Body of pancreas (tissue), 4 donors: ENCODE data around the gene YARS1. TPM values are rescaled to one million over a fixed set of nuclear protein-coding genes. Genes with fewer than 3 reads are reported as not detected.
A peak's percentile ranks its signal among the peaks of the same experiment; 100 is the strongest.

Experiments
- ATAC-seq: fragments of 150-250 bp; one replicate; pipeline ENCODE4 v1.9.1; 2016
- DNase-seq, 4 donors: peaks; one replicate each; pipeline ENCODE4 v3.0.0-alpha.2; 2019
- H3K27ac ChIP-seq, 4 donors: fragments of 200-600 bp; sonication (generic); 1 replicate in 3 of 4; 2 replicates in 1 of 4; pipeline versions ENCODE4 v1.5.1 to v1.6.1; 2016 to 2019; ENCODE audit warnings: mild to moderate bottlenecking in 1 of 4, mixed read lengths in 1 of 4, moderate library complexity in 1 of 4
- H3K27me3 ChIP-seq, 2 donors: fragments of 200-600 bp; sonication (generic); one replicate each; pipeline ENCODE4 v1.6.0; 2016; ENCODE audit warnings: mild to moderate bottlenecking in 1 of 2
- H3K36me3 ChIP-seq, 2 donors: fragments of 200-600 bp; sonication (generic); replicated peaks in 1 of 2; 2 replicates each; pipeline ENCODE4 v1.5.1; 2016; ENCODE audit warnings: low read depth in 2 of 2; ENCODE audit not compliant: insufficient read depth in 1 of 2
- H3K4me1 ChIP-seq: fragments of 200-600 bp; sonication (generic); one replicate; pipeline ENCODE4 v1.6.0; 2016
- H3K4me3 ChIP-seq, 2 donors: fragments of 200-600 bp; sonication (generic); 1 replicate in 1 of 2; 2 replicates in 1 of 2; pipeline ENCODE4 v1.5.1; 2016 to 2019
- H3K9me3 ChIP-seq, 3 donors: fragments of 200-600 bp; sonication (generic); 1 replicate in 2 of 3; 2 replicates in 1 of 3; pipeline ENCODE4 v1.5.1; 2016
- CTCF ChIP-seq, 7 experiments: fragments of 450-650 bp in 4 of 7; fragments of 200-600 bp in 3 of 7; sonication (generic) in 3 of 7; IDR thresholded peaks; one replicate each; pipeline ENCODE4 v1.5.1; 2016 to 2019; ENCODE audit warnings: antibody characterized with exemption in 7 of 7
- POLR2A ChIP-seq, 3 donors: fragments of 450-650 bp; IDR thresholded peaks; one replicate each; pipeline ENCODE4 v1.6.1; 2016; ENCODE audit warnings: antibody characterized with exemption in 3 of 3, mild to moderate bottlenecking in 2 of 3
- WGBS, 2 donors: methylation state at CpG; one replicate each; pipeline ENCODE4 v1.1.5; 2017; 5-methylcytosine and 5-hydroxymethylcytosine counted together
- intact Hi-C: fragments of 100-400 bp; cut with DNase I; formaldehyde crosslinking; loops from one replicate; pipeline ENCODE4 v1.15.1; 2023
- total RNA-seq, 2 donors: library from RNA; depleted of rRNA; stranded (reverse); fragments of >200 nt; gene quantifications; one replicate each; pipeline ENCODE4 v1.1.0, GENCODE V29; 2016

The YARS1 gene
- total RNA-seq, 2 donors from 2014 or later, result 40.2 to 76.8 TPM

DNA sequence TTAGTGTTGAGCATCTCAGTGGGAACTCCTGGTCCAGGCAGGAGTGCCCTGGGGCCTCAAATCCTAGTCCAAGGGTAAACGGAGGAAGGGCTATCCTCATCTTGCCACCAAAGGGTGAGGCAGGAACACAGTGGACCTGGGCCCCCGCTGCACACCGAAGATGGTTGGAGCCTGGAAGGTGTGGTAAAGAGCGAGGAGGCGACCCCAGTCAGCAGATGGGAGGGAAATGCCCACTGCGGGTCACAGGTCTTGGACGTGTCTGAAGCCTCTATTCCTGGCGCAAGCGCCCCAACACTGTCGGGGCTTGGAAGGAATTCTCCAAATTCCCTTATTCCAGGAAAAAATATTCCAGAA, 76.1 kb downstream of the YARS1 start:
- ATAC-seq (no peak), DNase-seq (no peak)
- Histone ChIP-seq H3K27me3 (no peaks in the 10 kb centered on the region), H3K4me1 (peaks cover 65% of the 10 kb centered on the region), H3K9me3 (no peaks in the 10 kb centered on the region), H3K27ac (peak overlapping the region; percentile 93 to 100 (median 98)), H3K4me3 (peak overlapping the region; percentile 41 to 59), H3K36me3 (no peaks in the 10 kb centered on the region)
- WGBS, 2 donors, result 13 to 17% methylated on average over 7 to 10 of the region's 10 CpGs
- no peak for TF ChIP-seq CTCF (IDR thresholded peaks at IDR 0.05)
- no peak for TF ChIP-seq POLR2A (IDR thresholded peaks at IDR 0.05)
- intact Hi-C loops, result no loop called here

DNA sequence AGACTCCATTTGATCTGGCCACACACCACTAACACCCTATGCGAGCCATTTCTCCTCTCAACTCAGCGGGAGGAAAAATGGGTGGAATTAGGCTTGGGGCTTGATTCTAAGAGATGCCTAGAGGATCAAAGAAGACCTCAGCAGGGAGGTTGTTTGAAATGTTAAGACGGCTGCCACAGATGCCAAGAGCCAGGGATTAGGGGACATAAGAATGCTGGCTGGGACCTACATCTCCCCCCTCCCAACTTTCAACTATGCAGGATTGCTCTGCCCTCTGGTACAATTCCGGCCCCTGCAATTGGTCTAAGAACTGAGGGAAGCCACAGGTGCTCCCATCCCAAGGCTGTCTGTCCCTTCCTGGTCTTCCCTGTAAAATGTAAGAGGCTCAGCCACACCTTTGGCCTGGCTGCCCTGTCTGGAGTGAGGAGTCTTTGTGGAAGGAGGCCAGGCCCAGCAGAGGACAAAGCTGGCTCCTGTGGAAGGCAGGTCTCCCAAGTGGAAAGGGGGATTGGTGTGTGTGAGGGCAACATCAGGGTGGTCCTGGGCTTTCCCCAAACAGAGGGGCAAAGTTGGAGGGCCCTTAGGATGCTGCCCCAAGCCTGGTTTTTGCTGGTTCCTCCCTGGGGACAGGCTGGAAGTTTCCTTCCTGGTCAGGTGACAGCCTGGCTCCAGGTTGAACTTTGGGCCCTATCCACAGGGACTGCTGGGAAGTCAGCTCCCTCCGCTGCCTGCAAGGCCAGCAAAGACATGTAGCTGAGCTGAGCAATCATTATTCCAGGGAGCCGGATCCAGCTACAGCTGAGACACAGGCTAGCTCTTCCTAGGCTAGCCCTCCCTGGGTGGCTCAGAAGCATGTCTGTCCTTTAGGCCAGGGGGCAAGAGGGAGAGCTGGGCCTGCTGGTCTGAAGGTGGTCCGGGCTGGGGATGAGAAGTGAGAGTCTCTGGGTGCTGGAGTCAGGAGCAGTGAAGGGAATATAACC, 80.1 kb downstream of the YARS1 start:
- H3K4me3 ChIP-seq, result no peak overlapping the region
- 66 to 81% methylated on average over 6 to 7 of the region's 7 CpGs for WGBS, 2 donors
- ATAC-seq, result peak; percentile 79
- H3K4me1 ChIP-seq, result peaks cover 28% of the 10 kb centered on the region
- H3K27ac ChIP-seq, result peak overlapping the region; percentile 42 to 79 (median 60)
- no peaks in the 10 kb centered on the region for H3K9me3 ChIP-seq
- peak; percentile 76 to 86 (median 84) for DNase-seq
- intact Hi-C loops, result no loop called here
- TF ChIP-seq POLR2A (IDR thresholded peaks at IDR 0.05) (peak in 2 of 3 donors; percentile 42 to 46), CTCF (IDR thresholded peaks at IDR 0.05) (peak in 1 of 7 experiments; percentile 6)
- no peaks in the 10 kb centered on the region for H3K27me3 ChIP-seq
- no peaks in the 10 kb centered on the region for H3K36me3 ChIP-seq

DNA sequence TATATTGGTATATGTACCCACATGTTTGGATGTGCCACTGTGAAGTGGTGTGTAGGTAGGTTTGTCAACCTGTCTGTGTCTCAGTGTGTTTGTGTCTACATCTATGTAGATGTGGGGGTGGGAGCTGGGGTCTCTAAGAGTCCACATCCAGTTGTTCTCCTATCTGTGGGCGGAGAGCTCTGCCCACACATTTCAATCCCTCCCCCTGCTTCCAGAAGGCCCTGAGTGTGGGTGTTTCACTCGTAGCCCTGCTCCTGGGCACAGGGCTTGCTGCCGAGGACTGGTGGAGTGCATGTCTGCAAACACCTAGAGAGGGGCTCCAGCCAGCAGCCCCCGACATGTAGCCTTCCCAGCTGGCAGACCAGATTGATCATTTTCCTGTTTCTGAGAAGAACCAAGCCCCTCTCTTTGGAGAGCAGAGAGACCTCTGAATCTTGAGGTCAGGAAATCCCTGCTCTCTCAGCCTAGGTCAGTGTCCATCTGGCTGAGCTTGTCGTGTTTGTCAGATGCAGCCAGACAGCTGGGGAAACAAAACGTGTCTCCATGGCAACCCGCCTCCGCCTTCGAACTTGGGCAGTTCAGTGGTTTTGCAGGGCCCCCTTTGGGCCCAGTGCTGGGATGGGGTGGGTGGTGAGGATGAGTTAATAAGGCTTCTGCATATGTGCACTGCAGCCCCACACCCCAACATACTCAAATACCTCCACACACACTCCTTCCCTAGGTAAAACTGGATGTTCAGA, 83.4 kb downstream of the YARS1 start:
- no peaks in the 10 kb centered on the region for H3K27me3 ChIP-seq
- no peak overlapping the region for H3K27ac ChIP-seq
- no peaks in the 10 kb centered on the region for H3K36me3 ChIP-seq
- intact Hi-C loops, result loop anchor here (5.0 kb wide), 1 partner anchor 34 kb away; no protein-coding TSS in a partner anchor
- ATAC-seq (no peak), DNase-seq (no peak)
- peaks cover 22% of the 10 kb centered on the region for H3K4me1 ChIP-seq
- no peaks in the 10 kb centered on the region for H3K9me3 ChIP-seq
- no peak overlapping the region for H3K4me3 ChIP-seq
- TF ChIP-seq CTCF (IDR thresholded peaks at IDR 0.05) (no peak), POLR2A (IDR thresholded peaks at IDR 0.05) (no peak)
- WGBS, 2 donors, result 50 to 76% methylated on average over 2 to 9 of the region's 9 CpGs

- DNase-seq (no peak), ATAC-seq (no peak)
- 81% methylated on average over 13 to 14 of the region's 14 CpGs for WGBS, 2 donors
- no peaks in the 10 kb centered on the region for H3K9me3 ChIP-seq
- peaks cover 5% of the 10 kb centered on the region for H3K4me1 ChIP-seq
- H3K4me3 ChIP-seq, result no peak overlapping the region
- no peaks in the 10 kb centered on the region for H3K27me3 ChIP-seq
- H3K27ac ChIP-seq, result no peak overlapping the region
- intact Hi-C loops, result loop anchor here (5.0 kb wide), 1 partner anchor 38 kb away; no protein-coding TSS in a partner anchor
- TF ChIP-seq POLR2A (IDR thresholded peaks at IDR 0.05) (no peak), CTCF (IDR thresholded peaks at IDR 0.05) (no peak)
- no peaks in the 10 kb centered on the region for H3K36me3 ChIP-seq
These were observed 87.7 kb downstream of the YARS1 start for GRCh38 chr1:32729254-32730046.
